ENCODE measurements around the gene ZNF497.
"Not testable (repeated sequence)": the region's sequence is repeated elsewhere in the genome, so short reads cannot be mapped to it uniquely, and the experiment has no call there.

ZNF497 gene

DNA sequence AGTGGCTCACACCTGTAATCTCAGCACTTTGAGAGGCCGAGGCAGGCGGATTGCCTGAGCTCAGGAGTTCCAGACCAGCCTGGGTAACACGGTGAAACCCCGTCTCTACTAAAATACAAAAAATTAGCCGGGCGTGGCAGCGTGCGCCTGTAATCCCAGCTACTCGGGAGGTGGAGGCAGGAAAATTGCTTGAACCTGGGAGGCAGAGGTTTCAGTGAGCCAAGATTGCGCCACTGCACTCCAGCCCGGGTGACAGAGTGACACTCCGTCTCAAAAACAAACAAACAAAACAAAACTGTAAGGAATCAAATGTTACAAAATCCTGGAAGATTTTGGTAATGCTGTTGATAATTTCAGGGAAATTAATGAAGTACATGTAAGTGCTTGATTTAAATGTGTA is 14.5 kb downstream of the ZNF497 start:
- not testable (repeated sequence) for DNase-seq (ENCODE audit: low spot score)

DNA sequence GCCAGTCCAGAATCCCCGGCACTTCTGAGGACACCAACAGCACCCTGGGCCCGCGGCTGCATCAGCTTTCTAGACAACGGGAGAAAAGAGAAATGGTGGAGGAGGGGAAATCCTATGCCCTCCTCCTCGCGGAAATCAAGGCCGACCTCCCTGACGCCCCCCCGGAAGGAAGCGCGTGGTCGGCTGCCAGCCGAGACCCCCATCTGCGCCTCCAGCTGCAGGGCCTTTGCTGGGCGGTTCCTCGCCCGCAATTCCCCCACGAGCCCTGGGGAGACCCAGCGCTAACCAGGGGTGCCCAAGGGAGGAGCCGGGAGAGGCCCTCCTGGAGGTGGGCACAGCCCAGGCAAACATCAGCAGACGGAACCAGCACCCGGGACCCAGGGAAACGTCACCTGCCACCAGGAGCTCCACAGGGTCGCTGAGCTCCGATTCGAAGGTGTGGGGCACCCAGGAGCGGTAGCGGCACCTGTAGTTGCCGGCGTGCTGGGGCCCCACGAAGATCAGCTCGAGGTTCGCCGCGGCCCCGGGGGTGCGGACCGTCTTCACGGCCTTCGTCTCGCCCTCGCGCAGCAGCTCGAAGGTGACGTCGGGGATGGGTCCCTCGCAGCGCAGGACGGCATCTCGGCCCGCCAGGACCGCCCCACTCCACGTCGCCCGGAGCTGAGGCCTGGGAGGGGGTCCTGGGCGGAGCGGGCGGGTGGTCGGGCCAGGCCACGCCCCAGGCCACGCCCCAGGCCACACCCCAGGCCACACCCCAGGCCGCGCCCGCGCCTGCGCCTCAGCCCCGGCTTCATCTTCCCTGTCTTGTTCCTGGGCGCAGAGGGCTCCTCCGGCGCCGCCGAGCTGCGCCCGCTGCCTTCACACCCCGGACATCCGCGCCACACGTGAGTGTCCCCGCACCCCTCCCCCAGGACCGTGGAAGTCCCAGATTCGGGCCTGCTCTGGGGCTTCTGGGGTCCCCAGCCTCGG is 15.3 kb downstream of the ZNF497 start:
- peak; percentile 24 for DNase-seq (ENCODE audit: low spot score)

DNA sequence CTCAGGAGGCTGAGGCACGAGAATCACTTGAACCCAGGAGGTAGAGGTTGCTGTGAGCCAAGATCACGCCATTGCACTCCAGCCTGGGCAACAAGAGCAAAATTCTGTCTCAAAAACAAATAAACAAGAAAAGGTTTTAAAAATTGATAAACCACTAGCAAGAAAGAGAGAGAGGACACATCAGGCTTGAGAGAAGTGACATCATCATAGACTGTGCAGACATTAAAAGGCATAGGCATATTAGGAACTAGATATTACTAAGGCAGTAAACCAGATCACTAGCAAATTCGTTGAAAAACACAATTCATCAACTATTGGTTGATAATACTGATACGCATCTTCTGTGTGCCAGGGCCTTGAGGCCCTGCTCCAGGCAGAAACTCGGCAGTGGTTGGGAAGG is 17.0 kb downstream of the ZNF497 start:
- no peak for DNase-seq (ENCODE audit: low spot score)

DNA sequence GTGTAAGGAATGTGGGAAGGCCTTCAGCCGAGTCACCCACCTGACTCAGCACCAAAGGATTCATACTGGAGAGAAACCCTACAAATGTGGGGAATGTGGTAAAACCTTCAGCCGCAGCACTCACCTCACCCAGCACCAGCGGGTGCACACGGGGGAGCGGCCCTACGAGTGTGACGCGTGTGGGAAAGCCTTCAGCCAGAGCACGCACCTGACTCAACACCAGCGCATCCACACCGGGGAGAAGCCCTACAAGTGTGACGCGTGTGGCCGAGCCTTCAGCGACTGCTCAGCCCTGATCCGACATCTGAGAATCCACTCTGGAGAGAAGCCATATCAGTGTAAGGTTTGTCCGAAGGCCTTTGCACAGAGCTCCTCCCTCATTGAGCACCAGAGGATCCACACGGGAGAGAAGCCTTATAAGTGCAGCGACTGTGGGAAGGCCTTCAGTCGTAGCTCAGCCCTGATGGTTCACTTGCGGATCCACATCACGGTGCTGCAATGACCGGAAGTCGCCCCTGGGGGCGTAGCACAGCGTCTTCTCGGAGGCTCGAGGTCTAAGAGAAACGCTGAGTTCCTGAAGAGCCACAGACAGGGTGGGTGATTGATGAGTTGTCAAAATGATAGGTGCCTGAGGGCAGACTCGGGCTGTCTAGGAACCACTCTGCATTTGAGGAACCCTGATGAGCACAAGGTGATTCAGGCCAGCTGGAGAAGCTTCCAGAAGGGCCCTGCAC is 23.6 kb downstream of the ZNF497 start:
- peak; percentile 24 for DNase-seq (ENCODE audit: low spot score)

DNA sequence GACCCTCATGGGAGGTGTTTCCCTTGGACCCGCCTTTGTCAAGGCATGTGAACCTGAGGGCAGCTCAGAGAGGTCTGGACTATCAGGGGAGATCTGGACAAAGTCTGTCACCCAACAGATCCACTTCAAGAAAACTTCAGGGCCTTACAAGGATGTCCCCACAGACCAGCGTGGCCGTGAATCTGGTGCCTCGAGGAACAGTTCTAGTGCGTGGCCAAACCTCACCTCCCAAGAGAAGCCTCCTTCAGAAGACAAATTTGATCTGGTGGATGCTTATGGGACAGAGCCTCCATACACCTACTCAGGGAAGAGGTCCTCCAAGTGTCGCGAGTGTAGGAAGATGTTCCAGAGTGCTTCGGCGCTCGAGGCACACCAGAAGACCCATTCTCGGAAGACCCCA is 24.2 kb downstream of the ZNF497 start:
- no peak for DNase-seq (ENCODE audit: low spot score)

DNA sequence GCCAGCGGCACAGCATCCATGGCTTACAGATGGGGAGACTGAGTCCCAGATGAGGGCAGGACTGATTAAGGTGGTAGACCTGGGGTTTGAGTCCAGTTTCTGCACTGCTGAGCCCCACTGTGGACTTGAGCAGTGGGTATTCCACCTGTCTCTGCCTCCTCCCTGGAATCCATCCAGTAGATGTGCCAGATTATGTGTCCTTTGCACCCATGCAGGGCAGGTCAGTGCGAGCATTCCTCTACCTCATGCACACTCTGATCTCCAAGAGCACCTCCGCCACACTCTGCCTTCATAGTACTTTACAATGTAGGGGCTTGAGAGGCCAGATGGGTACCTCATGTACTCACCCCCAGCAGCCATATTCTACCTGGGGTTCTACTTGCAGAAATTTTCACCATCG is 25.7 kb downstream of the ZNF497 start:
- DNase-seq (ENCODE audit: low spot score): no peak

DNA sequence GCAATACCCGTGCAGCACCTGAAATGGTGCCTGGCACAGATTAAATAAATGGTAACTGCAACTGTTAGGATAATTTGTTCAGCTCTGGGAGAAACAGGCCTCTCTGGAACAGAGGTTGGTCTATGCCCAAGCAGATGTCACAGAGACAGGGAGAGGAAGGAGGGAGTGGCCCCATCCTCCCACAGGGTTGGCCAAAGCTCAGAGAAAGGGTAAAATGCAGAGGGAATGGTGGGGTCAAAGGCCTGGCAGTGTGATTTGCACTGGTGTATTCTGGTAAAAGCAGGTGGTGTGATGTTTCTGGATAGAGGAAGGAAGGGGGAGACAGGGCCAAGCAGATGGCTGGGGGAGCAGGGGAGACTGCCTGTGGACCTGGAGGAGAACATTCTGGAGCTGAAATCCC is 26.3 kb downstream of the ZNF497 start:
- no peak for DNase-seq (ENCODE audit: low spot score)

DNA sequence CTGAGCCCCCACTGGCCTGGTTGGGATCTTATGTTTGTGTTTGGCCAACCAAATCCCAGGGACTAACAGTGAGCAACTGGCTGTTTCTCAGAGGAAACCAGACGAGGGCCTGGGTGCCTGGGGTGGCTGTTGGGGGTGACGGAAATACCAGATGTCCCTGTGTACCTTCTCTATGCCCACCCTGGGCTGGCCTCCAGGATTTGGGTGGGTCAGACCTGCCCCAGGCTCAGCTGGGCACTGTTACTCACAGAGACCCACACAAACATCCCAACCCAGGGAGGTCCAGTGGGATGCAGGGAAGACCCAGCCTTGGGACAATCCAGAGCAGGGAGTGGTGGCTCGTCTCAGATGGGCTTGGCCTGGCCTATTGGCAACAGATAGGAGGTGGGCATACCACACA is 26.9 kb downstream of the ZNF497 start:
- no peak for DNase-seq (ENCODE audit: low spot score)

DNA sequence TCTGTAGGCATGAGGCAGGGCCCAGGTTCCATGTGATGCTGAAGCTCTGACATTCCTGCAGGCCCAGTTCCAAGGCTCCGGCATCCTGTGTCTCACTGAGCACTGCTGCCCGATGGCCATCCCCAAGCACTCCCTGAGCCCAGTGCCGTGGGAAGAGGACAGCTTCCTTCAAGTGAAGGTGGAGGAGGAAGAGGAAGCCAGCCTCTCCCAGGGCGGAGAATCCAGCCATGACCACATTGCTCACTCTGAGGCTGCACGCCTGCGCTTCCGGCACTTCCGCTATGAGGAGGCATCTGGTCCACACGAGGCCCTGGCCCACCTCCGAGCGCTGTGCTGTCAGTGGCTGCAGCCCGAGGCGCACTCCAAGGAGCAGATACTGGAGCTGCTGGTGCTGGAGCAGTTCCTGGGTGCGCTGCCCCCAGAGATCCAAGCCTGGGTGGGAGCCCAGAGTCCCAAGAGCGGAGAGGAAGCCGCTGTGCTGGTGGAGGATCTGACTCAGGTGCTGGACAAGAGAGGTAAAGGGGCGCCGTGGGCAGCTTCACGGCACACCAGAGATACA is 27.8 kb downstream of the ZNF497 start:
- DNase-seq (ENCODE audit: low spot score): no peak

DNA sequence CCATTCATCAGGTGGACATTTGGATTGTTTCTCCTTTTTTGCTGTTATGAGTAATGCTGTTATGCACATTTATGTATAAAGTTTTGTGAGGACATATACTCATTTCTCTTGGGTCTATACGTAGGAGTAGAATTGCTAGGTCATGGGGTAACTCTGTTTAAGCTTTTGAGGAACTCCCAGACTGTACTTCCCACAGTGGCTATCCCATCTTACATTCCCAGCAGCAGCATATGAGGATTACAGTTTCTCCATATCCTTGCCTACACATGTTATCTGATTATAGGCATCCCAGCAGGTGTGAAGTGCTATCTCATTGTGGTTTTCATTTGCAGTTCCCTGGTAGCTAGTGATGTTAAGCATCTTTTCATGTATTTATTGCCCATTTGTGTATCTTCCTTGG is 29.9 kb downstream of the ZNF497 start:
- DNase-seq (ENCODE audit: low spot score): no peak

DNA sequence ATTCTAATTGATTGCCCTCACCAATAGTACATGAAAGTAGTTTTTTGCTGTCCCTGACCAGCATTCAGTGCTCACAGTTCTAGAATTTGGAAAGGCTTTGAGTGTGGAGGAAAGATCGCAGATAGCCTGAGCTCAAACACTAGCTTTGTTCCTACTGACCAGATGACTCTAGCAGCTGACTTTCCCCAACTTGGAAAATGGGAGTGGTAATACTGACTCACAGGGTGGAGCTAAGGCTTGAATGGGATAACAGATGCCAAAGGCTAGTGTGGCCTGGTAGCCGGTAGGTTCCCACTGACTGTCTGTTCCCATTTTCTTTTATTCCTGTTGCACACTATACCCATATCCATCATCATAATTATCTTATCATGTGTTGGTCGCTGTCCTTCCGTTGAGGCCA is 32.1 kb downstream of the ZNF497 start:
- peak; percentile 46 for DNase-seq (ENCODE audit: low spot score)

DNA sequence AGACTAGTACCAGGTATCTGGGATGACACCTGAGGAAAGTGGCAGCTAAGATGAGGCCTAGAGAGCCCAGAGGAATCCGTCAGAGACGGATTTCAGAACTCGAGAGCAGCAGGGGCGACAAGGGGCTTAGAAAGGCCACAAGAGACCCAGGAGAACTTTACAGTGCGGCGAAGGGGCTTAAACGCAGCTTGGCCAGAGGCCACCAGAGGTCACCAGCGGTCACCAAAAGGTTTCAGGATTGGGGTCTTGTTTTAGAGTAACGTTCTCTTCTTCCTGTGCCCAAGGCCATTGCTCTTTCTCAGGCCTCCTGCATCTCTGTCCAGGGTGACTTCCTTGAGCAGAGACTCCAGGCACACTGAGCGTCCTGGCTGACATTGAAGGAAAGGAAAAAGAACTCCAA is 33.6 kb downstream of the ZNF497 start:
- DNase-seq (ENCODE audit: low spot score): no peak

DNA sequence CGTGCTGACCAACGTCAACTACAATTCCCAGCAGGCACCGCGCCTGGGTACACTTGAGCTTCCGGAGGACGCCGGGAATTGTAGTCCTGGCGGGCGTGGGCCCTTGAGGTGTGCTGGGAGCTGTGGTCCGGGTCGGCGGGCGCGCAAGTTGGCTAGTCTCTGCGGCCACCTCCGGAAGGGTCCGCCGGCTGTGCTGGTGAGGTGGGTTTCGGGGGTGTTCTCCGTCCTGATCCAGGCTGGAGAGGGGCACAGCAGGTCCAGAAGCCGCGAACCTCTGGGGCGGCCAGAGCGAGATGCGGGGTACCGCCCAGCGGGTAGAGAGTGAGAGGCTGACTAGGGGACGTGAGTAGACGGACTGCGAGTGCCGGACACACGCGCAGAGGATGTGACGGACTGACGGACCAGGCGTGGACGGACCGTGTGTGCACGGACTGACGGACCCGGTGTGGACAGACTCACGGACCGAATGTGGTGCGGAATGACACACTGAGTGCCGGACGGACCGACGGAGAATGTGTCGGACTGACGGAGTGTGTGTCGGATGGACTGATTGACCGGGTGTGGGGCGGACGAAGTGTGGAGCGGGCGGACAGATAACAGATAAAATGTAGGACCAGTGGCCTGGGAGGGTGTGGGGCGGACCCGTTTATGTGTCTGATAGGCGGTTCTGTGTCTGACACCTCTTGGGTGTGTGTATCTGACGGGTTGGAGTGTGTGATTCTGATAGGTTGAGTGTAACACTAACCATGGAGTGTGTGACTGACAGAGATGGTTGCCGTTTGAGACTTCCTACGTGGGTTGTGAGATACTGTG is 35.4 kb downstream of the ZNF497 start, which contains the start of gene ZSCAN22:
Gene ZSCAN22 (plus strand): TSS at position 81 of the 813 bp plus-strand sequence. CDS start 7,809 bp downstream, outside the sequence.
- peak; percentile 97 for DNase-seq (ENCODE audit: low spot score)

DNA sequence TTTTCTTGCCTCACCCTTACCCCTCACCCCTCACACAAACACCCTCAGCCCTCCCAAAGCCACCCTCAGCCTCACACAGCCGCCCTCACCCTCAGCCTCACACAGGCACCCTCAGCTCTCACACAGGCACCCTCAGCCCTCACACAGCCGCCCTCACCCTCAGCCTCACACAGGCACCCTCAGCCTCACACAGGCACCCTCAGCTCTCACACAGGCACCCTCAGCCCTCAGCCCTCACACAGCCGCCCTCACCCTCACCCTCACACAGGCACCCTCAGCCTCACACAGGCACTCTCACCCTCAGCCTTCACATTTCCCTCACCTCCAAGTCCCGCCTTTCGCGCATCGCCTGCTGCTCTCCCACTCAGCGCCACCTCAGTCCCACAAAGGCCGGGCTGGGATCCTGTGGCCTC is 36.0 kb downstream of the ZNF497 start:
- DNase-seq (ENCODE audit: low spot score): no peak

DNA sequence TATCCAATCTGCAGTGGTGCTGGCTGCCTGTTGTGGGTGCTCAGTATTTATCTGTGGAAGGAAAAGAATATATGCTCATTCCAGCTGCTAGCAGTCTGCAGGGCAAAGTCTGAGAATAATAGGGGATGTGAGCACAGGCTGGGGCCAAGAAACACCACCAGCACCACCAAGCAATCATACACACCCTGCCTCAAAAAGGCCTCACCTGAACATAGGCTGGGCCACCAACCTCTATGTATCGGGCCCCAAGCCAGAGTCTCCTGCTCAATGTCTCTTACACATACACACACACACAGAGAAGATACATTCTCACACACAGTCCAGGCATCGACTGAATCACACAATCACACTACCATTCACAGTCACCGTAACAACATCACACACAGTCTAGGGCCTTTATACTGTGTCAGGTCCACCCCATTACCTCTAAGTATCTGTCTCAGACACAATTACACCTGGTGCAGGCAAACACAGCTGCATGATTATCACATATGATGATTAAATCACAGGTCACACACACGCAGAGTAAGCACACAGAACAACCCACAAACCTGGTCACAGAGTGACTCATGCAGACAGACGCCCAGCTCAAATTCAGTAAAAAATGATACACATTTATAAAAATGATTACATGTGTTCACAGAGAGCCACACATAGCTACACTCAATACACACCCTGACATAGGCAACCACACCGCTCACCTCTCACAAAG is 37.1 kb downstream of the ZNF497 start:
- peak; percentile 30 for DNase-seq (ENCODE audit: low spot score)

DNA sequence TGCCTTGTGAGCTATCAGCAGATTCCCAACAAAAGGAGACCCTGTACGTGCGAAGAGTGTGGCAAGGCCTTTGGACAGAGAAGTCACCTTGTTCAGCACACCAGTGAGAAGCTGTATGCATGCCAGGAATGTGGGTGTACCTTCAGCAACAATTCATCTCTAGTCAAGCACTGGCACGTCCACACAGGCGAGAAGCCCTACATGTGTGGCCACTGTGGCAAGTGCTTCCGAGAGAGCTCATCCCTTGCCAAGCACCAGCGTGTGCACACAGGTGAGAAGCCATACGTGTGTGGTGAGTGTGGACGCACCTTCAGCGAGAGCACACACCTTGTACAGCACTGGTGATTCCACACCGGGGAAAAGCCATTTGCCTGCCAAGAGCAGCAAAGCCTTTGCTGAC is 43.3 kb downstream of the ZNF497 start:
- no peak for DNase-seq (ENCODE audit: low spot score)

DNA sequence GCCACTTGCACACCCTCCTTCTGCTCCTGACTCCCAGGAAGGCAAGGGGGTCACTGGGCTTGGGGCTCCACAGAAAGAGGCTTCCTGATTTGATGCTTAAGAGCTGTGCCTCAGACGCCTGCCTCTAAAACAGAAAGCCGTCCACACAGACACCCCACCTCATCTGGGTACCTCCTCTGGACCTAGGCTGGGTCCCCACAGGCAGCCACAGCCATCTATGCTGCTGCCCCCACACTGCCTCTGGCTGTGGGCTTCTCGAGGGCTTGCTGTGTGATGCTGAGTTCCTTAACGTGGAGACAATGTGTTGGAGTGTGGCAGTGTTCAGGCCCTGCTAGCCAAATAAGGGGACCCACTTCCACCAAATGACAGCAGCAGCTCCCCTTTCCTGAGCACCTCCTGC is 44.3 kb downstream of the ZNF497 start:
- no peak for DNase-seq (ENCODE audit: low spot score)

DNA sequence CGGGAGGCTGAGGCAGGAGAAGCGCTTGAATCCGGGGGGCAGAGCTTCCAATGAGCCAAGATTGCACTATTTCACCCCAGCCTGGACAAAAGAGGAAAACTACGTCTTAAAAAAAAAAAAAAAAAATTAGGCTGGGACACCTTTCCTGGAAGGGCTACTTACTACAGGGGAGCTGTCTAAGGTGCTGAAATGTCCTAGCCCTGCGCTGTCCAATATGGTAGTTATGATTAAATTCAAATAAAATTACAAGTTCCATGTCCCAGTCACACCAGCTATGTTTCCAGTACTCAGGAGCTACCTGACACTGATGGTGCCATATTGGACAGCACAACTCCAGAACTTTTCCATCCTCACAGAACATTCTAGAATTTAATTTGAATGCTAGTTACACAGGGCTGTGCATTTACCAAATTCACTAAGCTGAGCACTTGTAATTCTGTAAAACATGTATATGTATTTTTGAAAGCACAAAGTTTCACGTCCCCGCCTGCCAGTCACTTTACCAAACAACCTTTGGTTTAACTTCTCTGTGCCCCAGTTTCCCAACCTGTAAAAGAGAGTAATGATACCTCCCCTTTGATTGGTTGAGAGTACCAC is 45.0 kb downstream of the ZNF497 start:
- peak; percentile 47 for DNase-seq (ENCODE audit: low spot score)

DNA sequence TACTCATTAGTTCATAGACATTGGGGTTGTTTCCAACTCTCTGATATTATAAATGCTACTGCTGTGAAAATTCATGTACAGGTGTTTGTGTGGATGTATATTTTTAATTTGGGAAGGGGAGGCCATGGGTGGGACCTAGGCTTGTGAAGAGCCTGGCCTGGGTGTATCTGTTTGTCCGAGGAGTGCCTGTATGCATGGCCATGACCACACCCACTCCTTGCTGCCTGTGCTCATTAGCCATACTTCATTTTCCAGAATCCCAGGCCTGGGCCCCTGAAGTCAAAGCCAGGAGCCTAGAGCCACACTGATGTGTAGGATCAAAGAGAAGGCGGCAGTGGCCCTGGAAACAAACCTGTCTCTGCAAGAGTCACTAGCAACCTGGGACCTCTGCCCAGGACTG is 47.0 kb downstream of the ZNF497 start:
- no peak for DNase-seq (ENCODE audit: low spot score)

DNA sequence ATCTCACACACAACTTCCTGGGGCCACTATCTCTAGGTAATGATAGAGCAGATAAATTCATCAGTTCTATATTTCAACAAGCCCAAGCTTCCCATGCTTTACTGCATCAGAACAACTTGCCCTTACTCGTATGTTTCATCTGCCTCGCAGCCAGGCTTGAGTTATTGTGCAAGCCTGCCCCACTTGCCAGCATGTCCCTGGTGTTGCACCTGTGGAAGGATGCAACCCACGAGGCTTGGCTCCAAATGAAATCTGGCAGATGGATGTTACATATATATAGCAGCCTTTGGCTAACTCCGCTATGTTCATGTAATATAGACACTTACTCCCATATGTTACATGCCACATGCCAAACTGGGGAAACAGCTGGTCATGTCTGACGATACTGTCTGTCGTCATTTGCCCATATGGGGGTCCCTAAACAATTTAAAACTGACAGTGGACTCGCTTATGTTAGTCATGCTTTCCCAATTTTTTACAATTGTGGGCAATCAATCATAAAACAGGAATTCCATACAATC is 51.1 kb downstream of the ZNF497 start:
- DNase-seq (ENCODE audit: low spot score): no peak

DNA sequence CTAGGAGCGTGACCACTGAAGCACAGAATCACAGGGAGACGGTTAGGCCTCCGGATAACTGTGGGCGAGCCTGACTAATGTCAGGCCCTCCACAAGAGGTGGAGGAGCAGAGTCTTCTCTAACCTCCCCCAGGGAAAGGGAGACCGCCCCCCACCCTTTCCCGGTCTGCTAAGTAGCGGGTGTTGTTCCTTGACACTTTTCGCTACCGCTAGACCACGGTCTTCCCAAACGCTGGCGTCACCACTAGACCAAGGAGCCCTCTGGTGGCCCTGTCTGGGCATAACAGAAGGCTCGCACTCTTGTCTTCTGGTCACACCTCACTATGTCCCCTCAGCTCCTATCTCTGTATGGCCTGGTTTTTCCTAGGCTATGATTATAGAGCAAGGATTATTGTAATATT is 51.9 kb downstream of the ZNF497 start:
- not testable (repeated sequence) for DNase-seq (ENCODE audit: low spot score)

All from kidney tubule cell (primary cell).